Gastrocnemius medialis (tissue), 4 donors: Measurements from ENCODE around the gene THBS3. TPM values are rescaled to one million over a fixed set of nuclear protein-coding genes. Genes with fewer than 3 reads are reported as not detected.
A peak's percentile ranks its signal among the peaks of the same experiment; 100 is the strongest.
"Not testable (repeated sequence)": the region's sequence is repeated elsewhere in the genome, so short reads cannot be mapped to it uniquely, and the experiment has no call there.

Experiments used
- ATAC-seq, 2 donors: fragments of 150-250 bp; one replicate each; pipeline ENCODE4 v1.9.1; 2016
- DNase-seq, 2 donors: peaks; one replicate each; pipeline ENCODE4 v3.0.0-alpha.2; 2019
- H3K27ac ChIP-seq, 4 donors: fragments of 200-600 bp; sonication (generic); 1 replicate in 1 of 4; 2 replicates in 3 of 4; pipeline ENCODE4 v1.5.1; 2016 to 2018; ENCODE audit warnings: mild to moderate bottlenecking in 2 of 4, moderate library complexity in 1 of 4
- H3K27me3 ChIP-seq, 3 donors: fragments of 200-600 bp; sonication (generic) in 2 of 3; 1 replicate in 1 of 3; 2 replicates in 2 of 3; pipeline versions ENCODE4 v1.5.1 to v1.6.0; 2016 to 2019; ENCODE audit warnings: mild to moderate bottlenecking in 1 of 3, moderate library complexity in 1 of 3
- H3K36me3 ChIP-seq, 2 donors: fragments of 200-600 bp; sonication (generic) in 1 of 2; one replicate each; pipeline ENCODE4 v1.5.1; 2017 to 2018
- H3K4me1 ChIP-seq, 2 donors: fragments of 200-600 bp; sonication (generic) in 1 of 2; one replicate each; pipeline ENCODE4 v1.5.1; 2016 to 2017; ENCODE audit warnings: mild to moderate bottlenecking in 2 of 2
- H3K4me3 ChIP-seq, 4 donors: fragments of 200-600 bp; sonication (generic) in 3 of 4; 1 replicate in 1 of 4; 2 replicates in 3 of 4; pipeline ENCODE4 v1.5.1; 2016 to 2019; ENCODE audit warnings: mild to moderate bottlenecking in 2 of 4
- H3K9me3 ChIP-seq, 3 donors: fragments of 200-600 bp; sonication (generic) in 2 of 3; 1 replicate in 1 of 3; 2 replicates in 2 of 3; pipeline ENCODE4 v1.5.1; 2016 to 2019
- POLR2A ChIP-seq, 2 donors: fragments of 450-650 bp; IDR thresholded peaks; one replicate each; pipeline ENCODE4 v1.6.1; 2017; ENCODE audit warnings: antibody characterized with exemption in 2 of 2, mild to moderate bottlenecking in 2 of 2, moderate library complexity in 2 of 2
- in situ Hi-C, 4 donors: fragments of 200-750 bp; cut with MboI; loops; one replicate each; pipeline versions ENCODE4 v1.15.0 to v1.8.0; 2017; ENCODE audit warnings: low sequenced_read_pairs in 4 of 4
- intact Hi-C: fragments of 100-400 bp; cut with DNase I; formaldehyde crosslinking; loops from one replicate; pipeline ENCODE4 v1.15.1; 2023; ENCODE audit warnings: low total_unique reads
- total RNA-seq, 4 donors: library from RNA; depleted of rRNA; stranded (reverse); fragments of >200 nt; gene quantifications; one replicate each; pipeline versions ENCODE4 v1.1.0 to v1.2.3, GENCODE V29; 2016
- TF ChIP-seq, protein P1 (sequence below), 5 experiments: fragments of 450-650 bp in 3 of 5; fragments of 200-600 bp in 2 of 5; sonication (generic) in 2 of 5; IDR thresholded peaks in 4 of 5; conservative IDR thresholded peaks in 1 of 5; 1 replicate in 4 of 5; 2 replicates in 1 of 5; pipeline ENCODE4 v1.5.1; 2016 to 2019; ENCODE audit warnings: antibody characterized with exemption in 5 of 5, mild to moderate bottlenecking in 3 of 5, moderate library complexity in 3 of 5

The THBS3 gene
- total RNA-seq, 4 donors from 2014 or later, result 1.5 to 4.6 (median 3.3) TPM

GRCh38 chr1:155228096-155228427, 20.4 kb upstream of the THBS3 start:
- in situ Hi-C loops, result no loop called here
- intact Hi-C loops, result loop anchor here (5.0 kb wide), 1 partner anchor 56 kb away; the partner anchor contains the start of genes KRTCAP2 and TRIM46
- H3K9me3 ChIP-seq, result no peaks in the 10 kb centered on the region
- H3K36me3 ChIP-seq, result no peaks in the 10 kb centered on the region
- peak overlapping the region; percentile 55 to 92 (median 70) for H3K4me3 ChIP-seq
- peak overlapping the region; percentile 77 to 83 (median 78) for H3K27ac ChIP-seq
- no peaks in the 10 kb centered on the region for H3K27me3 ChIP-seq
- no peak for DNase-seq
- ATAC-seq, result peak in 1 of 2 donors; percentile 9
- H3K4me1 ChIP-seq, result peaks cover 8 to 15% of the 10 kb centered on the region in 2 donors
- TF ChIP-seq, protein P1, sequence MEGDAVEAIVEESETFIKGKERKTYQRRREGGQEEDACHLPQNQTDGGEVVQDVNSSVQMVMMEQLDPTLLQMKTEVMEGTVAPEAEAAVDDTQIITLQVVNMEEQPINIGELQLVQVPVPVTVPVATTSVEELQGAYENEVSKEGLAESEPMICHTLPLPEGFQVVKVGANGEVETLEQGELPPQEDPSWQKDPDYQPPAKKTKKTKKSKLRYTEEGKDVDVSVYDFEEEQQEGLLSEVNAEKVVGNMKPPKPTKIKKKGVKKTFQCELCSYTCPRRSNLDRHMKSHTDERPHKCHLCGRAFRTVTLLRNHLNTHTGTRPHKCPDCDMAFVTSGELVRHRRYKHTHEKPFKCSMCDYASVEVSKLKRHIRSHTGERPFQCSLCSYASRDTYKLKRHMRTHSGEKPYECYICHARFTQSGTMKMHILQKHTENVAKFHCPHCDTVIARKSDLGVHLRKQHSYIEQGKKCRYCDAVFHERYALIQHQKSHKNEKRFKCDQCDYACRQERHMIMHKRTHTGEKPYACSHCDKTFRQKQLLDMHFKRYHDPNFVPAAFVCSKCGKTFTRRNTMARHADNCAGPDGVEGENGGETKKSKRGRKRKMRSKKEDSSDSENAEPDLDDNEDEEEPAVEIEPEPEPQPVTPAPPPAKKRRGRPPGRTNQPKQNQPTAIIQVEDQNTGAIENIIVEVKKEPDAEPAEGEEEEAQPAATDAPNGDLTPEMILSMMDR (IDR thresholded peaks at IDR 0.05 in 4 of 5, conservative IDR thresholded peaks at IDR 0.05 in 1 of 5), result no peak
- TF ChIP-seq POLR2A (IDR thresholded peaks at IDR 0.05), result no peak

GRCh38 chr1:155227261-155228095, 19.8 kb upstream of the THBS3 start:
- Histone ChIP-seq H3K4me1 (peaks cover 8 to 15% of the 10 kb centered on the region in 2 donors), H3K36me3 (no peaks in the 10 kb centered on the region), H3K9me3 (no peaks in the 10 kb centered on the region), H3K4me3 (peak overlapping the region; percentile 55 to 92 (median 70)), H3K27me3 (no peaks in the 10 kb centered on the region), H3K27ac (peak overlapping the region; percentile 77 to 83 (median 78))
- intact Hi-C loops (loop anchor here (2.0 to 5.0 kb wide), 2 partner anchors 15 to 55 kb away; partner anchors contain the start of genes KRTCAP2 and TRIM46), in situ Hi-C loops (no loop called here)
- peak; percentile 99 to 100 for ATAC-seq
- DNase-seq, result peak; percentile 97 to 99
- peak; percentile 53 to 74 for TF ChIP-seq POLR2A (IDR thresholded peaks at IDR 0.05)
- TF ChIP-seq, protein P1 (IDR thresholded peaks at IDR 0.05 in 4 of 5, conservative IDR thresholded peaks at IDR 0.05 in 1 of 5), result peak in 1 of 5 experiments; percentile 3

DNA sequence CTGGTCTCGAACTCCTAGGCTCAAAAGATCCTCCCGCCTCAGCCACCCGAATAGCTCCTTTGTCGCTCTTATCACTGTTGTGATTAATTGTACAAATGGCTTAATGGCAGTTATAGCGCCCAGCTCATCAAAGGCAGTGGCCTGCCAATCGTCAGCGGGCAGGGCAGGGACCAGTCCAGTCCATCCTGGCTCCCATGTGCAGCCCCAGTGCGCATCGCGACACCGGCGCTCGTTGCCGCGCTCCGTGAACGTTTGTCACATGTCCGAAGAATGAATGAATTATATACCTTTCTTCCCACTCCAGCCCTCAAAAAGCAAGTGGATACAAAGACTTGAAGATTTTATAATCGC, 19.2 kb upstream of the THBS3 start:
- TF ChIP-seq, protein P1 (IDR thresholded peaks at IDR 0.05 in 4 of 5, conservative IDR thresholded peaks at IDR 0.05 in 1 of 5), result peak in 2 of 5 experiments; percentile 4 to 8
- no peak for TF ChIP-seq POLR2A (IDR thresholded peaks at IDR 0.05)
- H3K27ac ChIP-seq, result peak overlapping the region; percentile 77 to 83 (median 78)
- intact Hi-C loops (loop anchor here (1.0 to 5.0 kb wide), 3 partner anchors 16 to 55 kb away; partner anchors contain the start of genes KRTCAP2, THBS3 and TRIM46), in situ Hi-C loops (no loop called here)
- H3K4me3 ChIP-seq, result peak overlapping the region; percentile 55 to 92 (median 70)
- H3K36me3 ChIP-seq, result no peaks in the 10 kb centered on the region
- peaks cover 8 to 15% of the 10 kb centered on the region in 2 donors for H3K4me1 ChIP-seq
- DNase-seq (peak in 1 of 2 donors; percentile 31), ATAC-seq (peak; percentile 42 to 47)
- H3K27me3 ChIP-seq, result no peaks in the 10 kb centered on the region
- H3K9me3 ChIP-seq, result no peaks in the 10 kb centered on the region

DNA sequence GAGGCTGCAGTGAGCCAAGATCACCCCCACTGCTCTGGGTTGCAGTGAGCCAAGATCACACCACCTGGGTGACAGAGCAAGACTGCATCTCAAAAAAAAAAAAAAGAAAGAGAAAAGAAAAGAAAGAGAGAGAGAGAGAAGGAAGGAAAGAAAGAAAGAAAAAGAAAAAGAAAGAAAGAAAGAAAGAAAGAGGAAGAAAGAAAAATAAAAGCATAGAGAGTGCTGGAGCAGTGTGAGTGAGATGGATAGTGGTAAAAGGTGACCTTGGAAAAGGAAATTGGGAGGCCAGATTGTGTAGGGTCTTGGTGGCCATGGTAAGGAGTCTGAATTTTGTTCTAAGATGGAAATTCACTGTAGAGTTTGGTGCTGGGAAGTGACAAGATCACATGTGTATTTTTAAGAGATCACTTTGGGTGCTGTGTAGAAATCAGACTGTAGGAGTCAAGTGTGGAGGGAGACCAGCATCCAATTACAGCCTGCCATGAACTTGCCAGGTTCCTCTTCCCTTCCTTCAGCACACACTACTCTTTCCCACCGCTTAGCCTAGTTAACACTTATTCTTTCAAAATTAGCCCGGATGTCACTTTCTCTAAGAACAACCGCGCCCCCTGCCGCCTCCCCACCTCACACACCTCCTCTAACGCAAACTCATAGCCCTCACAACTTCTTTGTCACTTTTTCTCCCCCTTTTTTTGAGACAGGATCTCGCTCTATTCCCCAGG, 18.7 kb upstream of the THBS3 start:
- DNase-seq, result peak; percentile 33 to 53
- Histone ChIP-seq H3K27me3 (no peaks in the 10 kb centered on the region), H3K36me3 (no peaks in the 10 kb centered on the region), H3K9me3 (no peaks in the 10 kb centered on the region), H3K4me1 (peaks cover 8 to 15% of the 10 kb centered on the region in 2 donors), H3K27ac (peak overlapping the region; percentile 77 to 83 (median 78)), H3K4me3 (peak overlapping the region; percentile 55 to 92 (median 70))
- intact Hi-C loops, result loop anchor here (1.0 to 5.0 kb wide), 3 partner anchors 16 to 54 kb away; partner anchors contain the start of genes KRTCAP2, THBS3 and TRIM46
- no peak for TF ChIP-seq POLR2A (IDR thresholded peaks at IDR 0.05)
- TF ChIP-seq, protein P1 (IDR thresholded peaks at IDR 0.05 in 4 of 5, conservative IDR thresholded peaks at IDR 0.05 in 1 of 5), result peak; percentile 22 to 62 (median 53)
- peak; percentile 29 for ATAC-seq
- in situ Hi-C loops, result no loop called here

- ATAC-seq, in situ Hi-C loops, H3K36me3 ChIP-seq, H3K27me3 ChIP-seq, H3K4me3 ChIP-seq, H3K9me3 ChIP-seq, DNase-seq, H3K27ac ChIP-seq: not testable (repeated sequence)
- peaks cover 8 to 15% of the 10 kb centered on the region in 2 donors for H3K4me1 ChIP-seq
- intact Hi-C loops, result loop anchor here (5.0 kb wide), 1 partner anchor 53 kb away; the partner anchor contains the start of genes KRTCAP2 and TRIM46
Measured at GRCh38 chr1:155225404-155225759, 17.7 kb upstream of the THBS3 start.
